Neural progenitor cell (in vitro differentiated cells): Measurements from ENCODE around the gene IL21.

Source experiments
- EZH2 ChIP-seq: fragments of 200-600 bp; sonication (generic); IDR thresholded peaks from 2 replicates; pipeline ENCODE4 v1.6.1; 2017; ENCODE audit warnings: antibody characterized with exemption, mild to moderate bottlenecking, moderate library complexity
- EZH2phosphoT487 ChIP-seq: fragments of 200-600 bp; sonication (generic); IDR thresholded peaks from 2 replicates; pipeline ENCODE4 v1.6.1; 2017; ENCODE audit warnings: antibody characterized with exemption
- TF ChIP-seq, protein P1 (sequence below): fragments of 200-600 bp; sonication (generic); IDR thresholded peaks from 2 replicates; pipeline ENCODE4 v1.5.1; 2017; ENCODE audit warnings: antibody characterized with exemption, mild to moderate bottlenecking

- TF ChIP-seq, protein P1, sequence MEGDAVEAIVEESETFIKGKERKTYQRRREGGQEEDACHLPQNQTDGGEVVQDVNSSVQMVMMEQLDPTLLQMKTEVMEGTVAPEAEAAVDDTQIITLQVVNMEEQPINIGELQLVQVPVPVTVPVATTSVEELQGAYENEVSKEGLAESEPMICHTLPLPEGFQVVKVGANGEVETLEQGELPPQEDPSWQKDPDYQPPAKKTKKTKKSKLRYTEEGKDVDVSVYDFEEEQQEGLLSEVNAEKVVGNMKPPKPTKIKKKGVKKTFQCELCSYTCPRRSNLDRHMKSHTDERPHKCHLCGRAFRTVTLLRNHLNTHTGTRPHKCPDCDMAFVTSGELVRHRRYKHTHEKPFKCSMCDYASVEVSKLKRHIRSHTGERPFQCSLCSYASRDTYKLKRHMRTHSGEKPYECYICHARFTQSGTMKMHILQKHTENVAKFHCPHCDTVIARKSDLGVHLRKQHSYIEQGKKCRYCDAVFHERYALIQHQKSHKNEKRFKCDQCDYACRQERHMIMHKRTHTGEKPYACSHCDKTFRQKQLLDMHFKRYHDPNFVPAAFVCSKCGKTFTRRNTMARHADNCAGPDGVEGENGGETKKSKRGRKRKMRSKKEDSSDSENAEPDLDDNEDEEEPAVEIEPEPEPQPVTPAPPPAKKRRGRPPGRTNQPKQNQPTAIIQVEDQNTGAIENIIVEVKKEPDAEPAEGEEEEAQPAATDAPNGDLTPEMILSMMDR, result no peak
- TF ChIP-seq EZH2phosphoT487 (no peak), EZH2 (no peak)
Measured at GRCh38 chr4:122647656-122648055, 26.8 kb upstream of the IL21 start.
